OCI-LY3 (cell line): Measurements from ENCODE around the gene CTPS2.
"Not testable (repeated sequence)": the region's sequence is repeated elsewhere in the genome, so short reads cannot be mapped to it uniquely, and the experiment has no call there.

ENCODE experiments used
- CTCF ChIP-seq: fragments of 200-600, 300-600 bp; sonication (generic); IDR thresholded peaks from 2 replicates; pipeline ENCODE4 v1.5.1; 2014; ENCODE audit warnings: antibody characterized with exemption, low read length, low read depth
- EZH2phosphoT487 ChIP-seq: fragments of 200-600 bp; shearing (Covaris generic); IDR thresholded peaks from 2 replicates; pipeline ENCODE4 v1.6.1; 2018; ENCODE audit warnings: antibody characterized with exemption, mixed run types, low read depth

DNA sequence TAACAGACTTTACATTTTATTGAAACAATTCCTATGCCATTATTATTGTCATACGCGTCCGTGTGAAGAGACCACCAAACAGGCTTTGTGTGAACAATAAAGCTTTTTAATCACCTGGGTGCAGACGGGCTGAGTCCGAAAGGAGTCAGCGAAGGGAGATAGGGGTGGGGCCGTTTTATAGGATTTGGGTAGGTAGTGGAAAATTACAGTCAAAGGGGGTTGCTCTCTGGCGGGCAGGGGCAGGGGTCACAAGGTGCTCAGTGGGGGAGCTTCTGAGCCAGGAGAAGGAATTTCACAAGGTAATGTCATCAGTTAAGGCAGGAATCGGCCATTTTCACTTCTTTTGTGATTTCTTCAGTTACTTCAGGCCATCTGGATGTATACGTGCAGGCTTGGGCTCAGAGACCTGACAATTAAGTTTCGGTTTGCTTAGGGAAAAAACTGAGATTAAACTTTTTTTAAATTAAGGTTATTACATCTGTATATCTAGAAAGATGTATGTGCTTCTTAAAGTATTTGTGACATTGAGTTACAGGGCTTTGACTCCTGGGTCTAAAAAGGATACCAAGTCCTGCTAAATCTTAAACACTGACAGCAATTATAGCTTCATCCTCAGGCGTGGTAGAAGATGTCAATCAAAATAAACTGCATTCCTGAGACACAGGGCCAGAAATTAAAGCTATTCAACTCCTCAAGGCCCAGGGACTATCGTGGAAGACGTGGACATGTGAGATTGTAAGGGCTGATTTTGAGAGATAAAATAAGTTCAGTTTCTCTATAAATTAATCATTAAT lies 132.3 kb downstream of the CTPS2 start:
- TF ChIP-seq CTCF, EZH2phosphoT487: not testable (repeated sequence)
